NCI-H446 (cell line): Measurements from ENCODE around the gene RRBP1.
A peak's percentile ranks its signal among the peaks of the same experiment; 100 is the strongest.

Experiments
- DNase-seq, 2 experiments: peaks; one replicate each; lab custom pipeline; 2025; lab: John Stamatoyannopoulos, UW

The RRBP1 gene

GRCh38 chr20:17636523-17637412, 45.3 kb downstream of the RRBP1 start:
- peak in 1 of 2 experiments; percentile 37 for DNase-seq

DNA sequence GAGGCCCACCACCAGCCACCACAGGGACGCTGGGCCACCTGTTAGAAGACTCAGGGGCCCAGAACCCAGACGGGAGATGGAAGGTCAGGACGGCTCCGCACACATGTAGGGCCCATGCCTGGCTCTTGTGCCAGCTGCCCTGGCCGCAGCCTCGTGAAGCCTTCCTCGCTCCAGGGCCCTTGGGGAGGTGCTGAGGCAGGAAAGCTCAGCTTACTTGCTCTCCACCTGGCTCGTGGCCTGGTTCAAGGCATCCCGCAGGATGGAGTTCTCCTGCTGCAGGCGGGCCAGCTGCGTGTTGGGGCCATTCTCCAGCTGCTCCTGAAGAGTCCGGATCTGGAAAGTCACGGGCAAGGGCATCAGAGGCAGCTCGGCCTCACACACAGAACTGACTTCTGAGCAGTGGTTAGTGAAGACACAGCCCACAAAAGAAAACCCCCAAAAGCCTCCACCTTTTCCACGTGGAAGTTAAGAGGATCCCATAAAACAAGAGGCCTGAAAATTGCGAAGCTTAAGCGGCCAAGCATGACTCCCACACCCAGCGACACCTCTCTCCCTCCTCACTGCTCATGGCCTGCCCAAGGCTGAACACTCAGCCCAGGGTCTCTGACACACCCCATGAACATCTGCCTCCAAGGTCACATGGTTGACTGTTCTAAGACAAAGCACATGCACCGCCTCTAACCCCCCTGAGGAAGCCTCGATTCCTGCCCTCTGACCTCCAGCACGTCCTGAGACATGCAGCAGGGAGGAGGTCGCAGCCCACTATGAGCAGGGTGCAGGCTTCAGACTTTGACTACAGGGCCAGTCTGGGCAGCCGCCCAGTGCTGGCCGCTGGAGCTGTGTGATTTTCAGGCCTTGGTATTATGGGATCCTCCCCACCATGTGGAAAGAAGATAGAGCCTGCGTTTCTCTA, 46.5 kb downstream of the RRBP1 start:
- no peak for DNase-seq

DNA sequence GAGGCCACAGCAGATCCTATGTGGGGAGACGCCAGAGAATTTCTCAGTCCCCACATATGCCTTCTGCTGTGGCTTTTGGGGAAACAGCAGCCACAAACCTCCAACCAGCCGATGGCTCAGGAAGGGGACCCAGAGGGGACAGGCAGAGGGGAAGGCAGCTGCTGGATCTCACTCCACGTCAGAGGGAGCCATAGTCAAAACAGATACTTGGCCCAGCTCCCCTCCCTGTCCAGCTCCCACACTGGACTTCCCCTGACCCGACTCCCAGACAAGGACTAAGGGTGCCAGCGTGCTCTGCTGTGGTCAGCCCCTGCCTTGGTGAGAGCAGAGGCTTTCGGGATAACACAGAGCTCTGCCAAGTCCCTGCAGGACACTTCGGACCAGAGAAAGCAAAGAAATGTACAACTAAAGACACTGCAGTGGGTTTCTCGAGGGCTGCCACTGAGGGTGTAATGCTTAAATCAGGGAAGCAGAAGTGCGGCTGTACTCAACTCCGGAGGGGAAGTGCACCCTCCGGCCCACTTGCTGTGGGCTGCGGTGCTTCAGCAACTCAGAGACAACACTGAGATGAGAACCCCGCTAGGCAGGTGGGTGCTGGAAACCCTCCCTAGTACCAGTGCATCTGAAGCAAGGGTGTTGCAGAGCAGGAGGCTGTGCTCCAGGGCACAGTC, 47.2 kb downstream of the RRBP1 start:
- DNase-seq = no peak

- DNase-seq = no peak
Observed at GRCh38 chr20:17633850-17634500, 48.1 kb downstream of the RRBP1 start.

- no peak for DNase-seq
Observed at GRCh38 chr20:17633221-17633849, 48.7 kb downstream of the RRBP1 start.

DNA sequence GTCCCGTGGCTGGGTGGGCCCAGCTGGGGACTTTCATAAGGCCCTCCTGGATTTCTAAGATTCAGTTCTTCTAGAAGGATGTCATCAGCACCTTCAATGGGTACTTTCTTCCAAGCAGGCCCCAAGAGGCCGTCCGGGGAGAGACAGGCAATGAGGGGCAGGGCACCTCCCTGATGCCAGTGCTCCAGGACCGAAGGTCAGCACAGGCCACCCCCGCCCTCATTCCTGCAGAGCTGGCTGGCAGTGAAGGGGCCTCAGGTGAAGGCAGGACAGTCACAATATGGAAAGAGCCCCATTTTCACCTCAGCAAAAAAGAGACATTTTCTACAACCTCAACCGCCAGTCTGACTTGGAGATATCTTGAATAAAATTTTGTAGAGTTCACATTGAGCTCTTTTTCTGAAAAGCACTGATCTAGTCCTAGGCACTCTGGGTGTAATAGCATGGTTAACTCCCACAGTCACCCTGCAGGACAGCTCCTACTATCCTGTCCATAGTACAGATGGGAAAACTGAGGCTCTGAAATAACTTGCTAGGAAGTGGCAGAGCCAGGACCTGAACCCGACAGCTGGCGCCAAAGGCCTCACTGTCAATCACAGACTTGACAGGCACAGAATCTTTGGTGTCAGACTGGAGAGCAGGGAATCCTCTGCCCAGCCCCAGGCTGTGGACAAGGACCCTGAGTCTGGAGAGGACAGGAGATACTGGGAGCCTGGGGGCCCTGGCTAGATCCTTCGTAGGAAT, 50.3 kb downstream of the RRBP1 start:
- DNase-seq = no peak

DNA sequence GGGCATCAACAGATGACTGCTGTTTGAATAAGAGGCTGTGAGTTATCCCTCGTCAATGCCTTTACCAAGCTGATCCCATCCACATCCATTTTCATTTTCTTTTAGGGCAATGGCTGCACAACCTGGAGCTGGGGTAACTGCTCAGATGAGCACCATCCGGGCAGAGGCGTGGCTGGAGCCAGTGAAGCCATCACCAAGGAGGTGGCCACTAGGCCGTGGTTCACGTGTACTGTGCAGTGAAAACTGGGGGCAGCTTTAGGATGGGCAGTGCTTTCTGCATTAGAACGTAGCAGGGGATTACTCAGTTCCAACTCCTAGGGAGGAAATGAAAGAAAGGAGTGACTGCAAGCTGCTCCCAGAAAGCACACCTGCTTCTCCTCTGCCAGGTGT, 51.2 kb downstream of the RRBP1 start:
- DNase-seq = no peak

GRCh38 chr20:17630151-17630805, 51.8 kb downstream of the RRBP1 start:
- DNase-seq = no peak

GRCh38 chr20:17629678-17630089, 52.4 kb downstream of the RRBP1 start:
- no peak for DNase-seq

GRCh38 chr20:17629025-17629424, 53.0 kb downstream of the RRBP1 start:
- no peak for DNase-seq

DNA sequence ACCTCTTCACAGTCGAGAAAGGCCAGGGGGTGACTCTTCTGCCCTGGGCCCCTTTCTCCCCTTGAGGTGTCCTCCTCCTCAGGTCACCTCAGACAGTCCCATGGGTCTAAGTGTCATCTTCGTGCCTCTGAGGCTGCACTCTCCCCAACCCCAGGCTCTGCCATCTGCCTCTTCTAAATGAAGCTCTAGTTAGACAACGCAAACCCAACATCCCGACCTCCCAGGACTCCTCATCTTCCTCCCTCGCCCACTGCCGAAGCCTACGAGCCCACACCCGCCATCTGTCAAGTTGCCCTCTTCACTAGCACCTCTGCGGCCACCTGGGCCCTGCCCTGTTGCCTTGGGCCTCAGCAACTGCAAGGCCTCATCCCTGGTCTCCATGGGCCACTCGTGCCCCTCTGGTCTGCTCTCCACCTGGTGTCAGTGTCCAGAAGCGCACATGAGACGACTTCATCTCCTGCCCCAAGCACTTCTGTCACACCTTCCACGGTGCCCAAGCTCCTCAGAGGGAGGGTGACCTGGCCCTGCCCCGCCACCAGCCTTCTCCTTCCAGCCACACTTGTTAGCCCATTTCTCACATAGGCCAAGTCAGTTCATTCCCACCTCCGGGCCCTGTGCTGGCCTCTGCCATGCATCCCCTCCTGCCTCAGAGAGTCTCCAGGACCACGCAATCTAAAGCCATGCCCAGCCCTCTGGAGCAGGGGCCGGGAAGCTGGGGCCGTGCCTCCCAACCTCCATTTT, 53.8 kb downstream of the RRBP1 start:
- no peak for DNase-seq

DNA sequence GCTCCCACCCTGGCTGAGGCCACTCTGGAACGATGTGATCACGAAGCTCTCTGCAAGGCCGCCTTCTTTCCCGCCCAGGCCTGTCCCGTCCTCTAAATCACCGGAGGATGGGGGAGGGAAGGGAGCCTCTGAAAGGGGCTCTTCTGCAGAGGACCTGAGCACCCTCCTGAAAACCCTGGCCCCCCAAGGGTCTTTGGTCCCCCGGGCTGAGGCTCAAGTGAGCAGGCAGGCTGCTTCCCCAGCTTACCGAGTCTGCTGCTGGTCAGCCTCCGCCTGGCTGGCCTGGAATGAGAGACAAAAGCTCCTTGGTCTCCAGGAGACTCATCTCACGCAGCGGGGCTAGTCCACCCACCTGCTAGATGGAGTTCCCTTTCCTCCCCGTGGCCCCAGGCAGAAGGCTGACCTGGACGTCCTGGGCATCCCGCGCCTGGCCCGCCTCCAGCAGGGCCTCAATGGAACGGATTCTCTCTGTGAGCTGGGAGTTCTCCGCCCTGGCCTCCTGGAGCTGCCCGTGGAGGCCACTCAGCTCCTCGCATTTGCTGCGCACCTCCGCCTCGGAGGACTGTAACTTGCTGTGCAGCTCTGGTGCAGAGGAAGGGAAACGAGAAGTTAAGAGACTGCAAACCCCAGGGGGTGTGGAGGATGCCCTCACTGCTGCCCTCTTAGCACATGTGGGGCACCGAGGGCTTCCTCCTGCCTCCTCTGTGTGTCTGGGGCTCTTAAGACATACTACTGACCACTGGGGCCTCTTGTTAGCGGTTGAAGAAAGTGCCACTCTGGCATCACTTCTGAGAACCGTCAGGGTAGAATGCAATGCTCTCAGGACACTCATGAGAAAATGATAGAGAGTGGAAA, 54.7 kb downstream of the RRBP1 start:
- no peak for DNase-seq

- no peak for DNase-seq
Observed at GRCh38 chr20:17626217-17627007, 55.6 kb downstream of the RRBP1 start.

DNA sequence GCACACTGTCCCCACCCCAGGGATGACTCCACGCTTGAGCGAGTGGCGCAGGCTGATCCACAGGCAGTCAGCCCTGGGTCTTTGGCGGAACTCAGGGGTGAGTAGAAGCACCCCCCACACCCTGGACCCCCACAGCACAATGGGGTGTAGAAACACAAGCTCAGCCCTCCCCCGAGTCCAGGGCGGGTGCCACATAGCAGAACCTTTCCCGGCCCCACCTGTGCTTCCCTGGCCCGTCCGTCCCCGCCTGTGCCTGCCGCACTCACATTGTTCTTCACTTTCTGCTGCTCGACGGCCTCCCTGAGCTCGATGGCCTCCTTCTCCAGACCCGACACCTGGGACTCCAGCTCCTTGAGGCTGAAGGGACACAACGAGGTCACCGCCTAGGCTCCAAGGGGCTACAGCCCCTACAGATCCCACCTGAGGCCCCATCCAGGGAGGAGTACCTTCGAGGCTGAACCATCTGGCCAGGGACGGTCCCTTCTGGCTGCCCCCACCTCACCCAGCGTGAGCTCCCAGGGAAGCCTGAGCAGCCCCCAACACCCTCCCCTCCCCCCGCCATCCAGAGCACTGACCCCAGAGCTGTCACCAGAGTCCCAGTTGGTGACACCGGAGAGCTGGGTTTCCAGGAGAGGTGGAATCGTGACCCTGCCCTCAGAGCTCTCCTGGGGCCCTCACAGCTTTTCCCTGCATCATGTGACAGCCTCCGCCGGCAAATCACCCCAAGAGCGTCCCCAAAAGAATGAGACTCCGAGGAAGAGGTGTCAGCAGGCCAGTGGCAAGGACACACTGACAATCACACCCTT, 56.6 kb downstream of the RRBP1 start:
- DNase-seq = no peak

DNA sequence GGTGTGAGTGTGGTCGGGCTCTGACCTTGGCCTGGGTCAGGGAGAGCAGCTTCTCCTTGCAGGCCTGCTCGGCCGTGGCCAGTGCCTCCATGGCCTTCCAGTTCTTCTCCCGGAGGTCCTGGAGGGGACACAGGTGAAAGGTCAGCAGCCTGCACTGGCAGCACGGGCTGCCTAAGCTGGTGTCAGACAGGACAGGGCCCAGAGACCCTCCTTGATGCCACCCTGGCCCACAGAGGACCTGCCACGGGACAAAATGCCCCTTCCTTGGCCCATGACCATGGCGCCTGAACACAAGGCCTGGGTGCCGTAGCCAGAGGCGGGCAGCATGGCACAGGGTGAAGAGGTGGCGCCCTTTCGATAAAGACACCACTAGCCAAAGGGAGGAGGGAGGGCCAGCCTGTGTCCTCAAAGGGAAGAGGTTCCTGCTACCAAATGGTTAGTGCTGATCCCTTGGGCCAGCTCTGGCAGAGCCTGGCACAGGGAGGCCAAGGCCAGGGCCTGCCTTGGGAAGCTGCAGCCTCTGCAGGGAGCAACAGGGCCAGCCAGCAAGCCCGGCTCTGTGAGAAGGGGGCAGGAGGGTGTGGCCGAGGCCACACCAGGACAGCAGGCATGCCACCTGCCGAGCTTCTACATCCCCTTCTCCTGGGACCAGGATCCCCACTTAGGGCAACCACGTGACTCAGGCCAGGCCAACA, 57.3 kb downstream of the RRBP1 start:
- no peak for DNase-seq

DNA sequence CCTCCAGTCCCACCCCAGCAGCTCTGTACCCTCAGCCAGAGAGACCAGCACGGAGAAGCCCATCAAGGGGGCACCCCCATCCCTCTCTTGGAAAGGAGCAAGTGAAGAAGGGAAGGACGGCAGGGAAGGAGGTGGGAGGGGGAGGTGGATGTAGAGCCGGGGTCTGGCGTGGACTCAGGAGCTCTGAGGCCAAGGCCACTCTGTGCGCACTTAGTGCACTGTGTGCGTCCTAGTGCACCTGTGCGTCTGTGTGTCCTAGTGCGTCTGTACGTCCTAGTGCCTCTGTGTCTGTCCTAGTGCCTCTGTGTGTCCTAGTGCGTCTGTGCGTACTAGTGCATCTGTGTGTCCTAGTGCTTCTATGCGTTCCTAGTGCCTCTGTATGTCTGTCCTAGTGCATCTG, 58.0 kb downstream of the RRBP1 start:
- no peak for DNase-seq
